Measurements from ENCODE around the gene HBE1. TPM values are rescaled to one million over a fixed set of nuclear protein-coding genes. Genes with fewer than 3 reads are reported as not detected.
"Not testable (repeated sequence)": the region's sequence is repeated elsewhere in the genome, so short reads cannot be mapped to it uniquely, and the experiment has no call there.

HBE1 gene
- not detected for total RNA-seq
- long read RNA-seq: 0 reads

- Histone ChIP-seq H3K4me1 (no peaks in the 10 kb centered on the region), H3K27ac (no peak within 1 kb of the TSS), H3K27me3 (no peaks in the 10 kb centered on the region), H3K9me3 (no peaks in the 10 kb centered on the region), H3K36me3 (no peaks in the 10 kb centered on the region), H3K4me3 (no peak within 1 kb of the TSS)
- DNase-seq: no peak
- no peak for TF ChIP-seq POLR2A (IDR thresholded peaks at IDR 0.05)
- TF ChIP-seq, protein P1, sequence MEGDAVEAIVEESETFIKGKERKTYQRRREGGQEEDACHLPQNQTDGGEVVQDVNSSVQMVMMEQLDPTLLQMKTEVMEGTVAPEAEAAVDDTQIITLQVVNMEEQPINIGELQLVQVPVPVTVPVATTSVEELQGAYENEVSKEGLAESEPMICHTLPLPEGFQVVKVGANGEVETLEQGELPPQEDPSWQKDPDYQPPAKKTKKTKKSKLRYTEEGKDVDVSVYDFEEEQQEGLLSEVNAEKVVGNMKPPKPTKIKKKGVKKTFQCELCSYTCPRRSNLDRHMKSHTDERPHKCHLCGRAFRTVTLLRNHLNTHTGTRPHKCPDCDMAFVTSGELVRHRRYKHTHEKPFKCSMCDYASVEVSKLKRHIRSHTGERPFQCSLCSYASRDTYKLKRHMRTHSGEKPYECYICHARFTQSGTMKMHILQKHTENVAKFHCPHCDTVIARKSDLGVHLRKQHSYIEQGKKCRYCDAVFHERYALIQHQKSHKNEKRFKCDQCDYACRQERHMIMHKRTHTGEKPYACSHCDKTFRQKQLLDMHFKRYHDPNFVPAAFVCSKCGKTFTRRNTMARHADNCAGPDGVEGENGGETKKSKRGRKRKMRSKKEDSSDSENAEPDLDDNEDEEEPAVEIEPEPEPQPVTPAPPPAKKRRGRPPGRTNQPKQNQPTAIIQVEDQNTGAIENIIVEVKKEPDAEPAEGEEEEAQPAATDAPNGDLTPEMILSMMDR (IDR thresholded peaks at IDR 0.05): no peak
- no peak for ATAC-seq
- WGBS (ENCODE audit: insufficient coverage, low coverage, low lambda C conversion rate, missing lambda C conversion rate): 39% methylated on average over 4 of the region's 4 CpGs
- intact Hi-C loops (cut with DNase I): no loop called here
Measured at GRCh38 chr11:5269715-5270147, at the start of gene HBE1. HBE1 (minus strand) TSS chr11:5269945; CDS start chr11:5269890, 55 bp downstream.

GRCh38 chr11:5317292-5317691, 47.5 kb upstream of the HBE1 start:
- Histone ChIP-seq H3K27ac (no peak overlapping the region), H3K4me1 (no peaks in the 10 kb centered on the region), H3K36me3 (no peaks in the 10 kb centered on the region), H3K27me3 (no peaks in the 10 kb centered on the region), H3K9me3 (no peaks in the 10 kb centered on the region), H3K4me3 (no peak overlapping the region)
- intact Hi-C loops (cut with DNase I): no loop called here
- ATAC-seq: no peak
- TF ChIP-seq POLR2A (IDR thresholded peaks at IDR 0.05): no peak
- TF ChIP-seq, protein P1 (IDR thresholded peaks at IDR 0.05): no peak
- no peak for DNase-seq
- 76% methylated on average over 5 of the region's 5 CpGs for WGBS (ENCODE audit: insufficient coverage, low coverage, low lambda C conversion rate, missing lambda C conversion rate)

- H3K9me3 ChIP-seq; ATAC-seq; intact Hi-C loops (cut with DNase I); H3K27ac ChIP-seq; H3K27me3 ChIP-seq; DNase-seq; H3K36me3 ChIP-seq; H3K4me3 ChIP-seq; H3K4me1 ChIP-seq: not testable (repeated sequence)
- 52% methylated on average over 3 of the region's 3 CpGs for whole genome bisulfite sequencing (ENCODE audit: insufficient coverage, low coverage, low lambda C conversion rate, missing lambda C conversion rate)
Measured at GRCh38 chr11:5313326-5314023, 43.7 kb upstream of the HBE1 start.

- no peak overlapping the region for H3K4me3 ChIP-seq
- no peaks in the 10 kb centered on the region for H3K27me3 ChIP-seq
- 93% methylated on average over 1 of the region's 1 CpG for WGBS (ENCODE audit: insufficient coverage, low coverage, low lambda C conversion rate, missing lambda C conversion rate)
- no peaks in the 10 kb centered on the region for H3K9me3 ChIP-seq
- no peaks in the 10 kb centered on the region for H3K4me1 ChIP-seq
- H3K27ac ChIP-seq: no peak overlapping the region
- intact Hi-C loops (cut with DNase I): no loop called here
- H3K36me3 ChIP-seq: no peaks in the 10 kb centered on the region
- TF ChIP-seq, protein P1 (IDR thresholded peaks at IDR 0.05): no peak
- no peak for TF ChIP-seq POLR2A (IDR thresholded peaks at IDR 0.05)
- ATAC-seq: no peak
- no peak for DNase-seq
Measured at GRCh38 chr11:5310423-5310822, 40.7 kb upstream of the HBE1 start.

DNA sequence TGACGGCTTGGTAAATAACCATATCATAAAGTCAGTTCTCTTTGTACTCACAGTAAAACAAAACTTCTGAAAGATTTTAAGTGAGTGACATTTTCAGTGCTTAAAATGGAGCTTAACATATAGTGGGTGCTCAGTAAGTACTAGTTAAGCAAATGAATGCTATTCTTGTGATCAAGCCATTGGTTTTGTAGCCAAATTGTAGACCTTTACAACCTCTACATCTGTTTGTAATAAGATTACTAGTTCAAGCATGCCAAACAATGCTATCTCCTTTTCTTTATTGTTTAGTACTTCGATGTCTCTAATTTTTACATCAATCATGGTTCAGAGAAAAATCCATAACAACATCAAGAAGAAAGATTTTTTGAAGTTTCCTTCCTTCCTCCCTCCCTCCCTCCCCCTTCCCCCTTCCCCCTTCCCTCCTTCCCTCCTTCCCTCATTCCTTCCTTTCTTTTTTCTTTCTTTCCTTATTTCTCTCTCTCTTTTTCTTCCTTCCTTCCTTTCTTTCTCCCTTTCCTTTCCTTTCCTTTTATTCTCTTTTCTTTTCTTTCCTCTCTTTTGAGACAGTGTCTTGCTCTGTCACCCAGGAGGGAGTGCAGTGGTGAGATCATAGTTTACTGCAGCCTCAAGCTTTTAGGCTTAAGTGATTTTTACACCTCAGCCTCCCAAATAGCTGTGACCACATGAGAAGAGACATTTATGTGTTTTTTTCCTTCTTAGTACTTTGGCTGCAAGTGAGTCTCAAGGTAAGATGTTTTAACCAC, 37.7 kb upstream of the HBE1 start:
- no peaks in the 10 kb centered on the region for H3K4me1 ChIP-seq
- TF ChIP-seq POLR2A (IDR thresholded peaks at IDR 0.05): no peak
- TF ChIP-seq, protein P1 (IDR thresholded peaks at IDR 0.05): no peak
- H3K9me3 ChIP-seq: no peaks in the 10 kb centered on the region
- no peak overlapping the region for H3K4me3 ChIP-seq
- H3K27ac ChIP-seq: no peak overlapping the region
- intact Hi-C loops (cut with DNase I): no loop called here
- DNase-seq (no peak), ATAC-seq (no peak)
- H3K27me3 ChIP-seq: no peaks in the 10 kb centered on the region
- WGBS (ENCODE audit: insufficient coverage, low coverage, low lambda C conversion rate, missing lambda C conversion rate): 53% methylated on average over 2 of the region's 2 CpGs
- H3K36me3 ChIP-seq: no peaks in the 10 kb centered on the region

Measured in right lobe of liver (tissue), 6 donors.